A549 (cell line): ENCODE results near the gene USO1.

ENCODE experiments used
- CTCF ChIP-seq: fragments of >200 bp; sonication (Bioruptor Twin); formaldehyde crosslinking; IDR thresholded peaks from 3 replicates; pipeline ENCODE4 v1.5.1; 2016
- EP300 ChIP-seq, 2 experiments: fragments of >200 bp; sonication (Bioruptor Twin); formaldehyde crosslinking; IDR thresholded peaks; 2 replicates in 1 of 2; 3 replicates in 1 of 2; pipeline ENCODE4 v1.6.1; 2016 to 2017
- NPAS2 ChIP-seq: fragments of 250-450 bp; sonication (Bioruptor Pico); IDR thresholded peaks from 2 replicates; pipeline ENCODE4 v1.8.0; 2022; ENCODE audit warnings: mild to moderate bottlenecking, moderate library complexity, borderline replicate concordance
- NR3C1 ChIP-seq: fragments of >200 bp; sonication (Bioruptor Twin); formaldehyde crosslinking; IDR thresholded peaks from 3 replicates; pipeline ENCODE4 v1.6.1; 2017
- REST ChIP-seq: fragments of 200-600 bp; sonication (generic); IDR thresholded peaks from 2 replicates; pipeline ENCODE4 v1.6.1; 2016; ENCODE audit warnings: antibody characterized with exemption, mild to moderate bottlenecking, moderate library complexity

GRCh38 chr4:75821966-75822365 lies 97.6 kb downstream of the USO1 start:
- TF ChIP-seq EP300 (IDR thresholded peaks at IDR 0.05) (no peak), NR3C1 (no peak), CTCF (no peak), NPAS2 (CRISPR knock-in tag) (no peak), REST (no peak)
